ENCODE measurements around the gene ADGRG3. TPM values are rescaled to one million over a fixed set of nuclear protein-coding genes. Genes with fewer than 3 reads are reported as not detected.

The ADGRG3 gene
- total and polyA plus RNA-seq, 4 donors = 0.06 to 3.6 (median 0.26) TPM

GRCh38 chr16:57686577-57686976 is 18.5 kb downstream of the ADGRG3 start:
- 96% methylated on average over 4 of the region's 4 CpGs for WGBS (ENCODE audit: insufficient coverage)
- no peaks in the 10 kb centered on the region for H3K36me3 ChIP-seq (ENCODE audit: control insufficient read depth, insufficient read depth, low read length)
- H3K4me3 ChIP-seq (ENCODE audit: low read depth, low read length) = no peak overlapping the region
- H3K9me3 ChIP-seq (ENCODE audit: control insufficient read depth, insufficient read depth, low read length) = no peaks in the 10 kb centered on the region
- no peaks in the 10 kb centered on the region for H3K4me1 ChIP-seq (ENCODE audit: control insufficient read depth, insufficient read depth, low read length)
- H3K27me3 ChIP-seq (ENCODE audit: control insufficient read depth, insufficient read depth, low read length) = no peaks in the 10 kb centered on the region
- no peak for DNase-seq (ENCODE audit: low read depth in 4 of 6, low spot score in 6 of 6)
- H3K27ac ChIP-seq (ENCODE audit: low read depth, low read length) = no peak overlapping the region

- no peaks in the 10 kb centered on the region for H3K9me3 ChIP-seq (ENCODE audit: control insufficient read depth, insufficient read depth, low read length)
- H3K4me1 ChIP-seq (ENCODE audit: control insufficient read depth, insufficient read depth, low read length) = no peaks in the 10 kb centered on the region
- no peak overlapping the region for H3K27ac ChIP-seq (ENCODE audit: low read depth, low read length)
- no peaks in the 10 kb centered on the region for H3K27me3 ChIP-seq (ENCODE audit: control insufficient read depth, insufficient read depth, low read length)
- no peak overlapping the region for H3K4me3 ChIP-seq (ENCODE audit: low read depth, low read length)
- DNase-seq (ENCODE audit: low read depth in 4 of 6, low spot score in 6 of 6) = no peak
- WGBS (ENCODE audit: insufficient coverage) = no CpG with 5 or more reads among the region's 3 CpGs
- H3K36me3 ChIP-seq (ENCODE audit: control insufficient read depth, insufficient read depth, low read length) = no peaks in the 10 kb centered on the region
These were observed 19.3 kb downstream of the ADGRG3 start for GRCh38 chr16:57687363-57687929.

GRCh38 chr16:57688487-57688986 is 20.4 kb downstream of the ADGRG3 start:
- H3K27ac ChIP-seq (ENCODE audit: low read depth, low read length) = no peak overlapping the region
- H3K36me3 ChIP-seq (ENCODE audit: control insufficient read depth, insufficient read depth, low read length) = no peaks in the 10 kb centered on the region
- no peaks in the 10 kb centered on the region for H3K4me1 ChIP-seq (ENCODE audit: control insufficient read depth, insufficient read depth, low read length)
- DNase-seq (ENCODE audit: low read depth in 4 of 6, low spot score in 6 of 6) = no peak
- WGBS (ENCODE audit: insufficient coverage) = 90% methylated on average over 1 of the region's 4 CpGs
- H3K27me3 ChIP-seq (ENCODE audit: control insufficient read depth, insufficient read depth, low read length) = no peaks in the 10 kb centered on the region
- H3K9me3 ChIP-seq (ENCODE audit: control insufficient read depth, insufficient read depth, low read length) = no peaks in the 10 kb centered on the region
- H3K4me3 ChIP-seq (ENCODE audit: low read depth, low read length) = no peak overlapping the region

- no peak overlapping the region for H3K27ac ChIP-seq (ENCODE audit: low read depth, low read length)
- no peaks in the 10 kb centered on the region for H3K4me1 ChIP-seq (ENCODE audit: control insufficient read depth, insufficient read depth, low read length)
- no peak for DNase-seq (ENCODE audit: low read depth in 4 of 6, low spot score in 6 of 6)
- H3K9me3 ChIP-seq (ENCODE audit: control insufficient read depth, insufficient read depth, low read length) = no peaks in the 10 kb centered on the region
- H3K36me3 ChIP-seq (ENCODE audit: control insufficient read depth, insufficient read depth, low read length) = no peaks in the 10 kb centered on the region
- WGBS (ENCODE audit: insufficient coverage) = 42% methylated on average over 11 of the region's 15 CpGs
- no peak overlapping the region for H3K4me3 ChIP-seq (ENCODE audit: low read depth, low read length)
- no peaks in the 10 kb centered on the region for H3K27me3 ChIP-seq (ENCODE audit: control insufficient read depth, insufficient read depth, low read length)
These were observed 21.1 kb downstream of the ADGRG3 start for GRCh38 chr16:57688987-57689761.

- Histone ChIP-seq H3K36me3 (ENCODE audit: control insufficient read depth, insufficient read depth, low read length) (no peaks in the 10 kb centered on the region), H3K4me3 (ENCODE audit: low read depth, low read length) (no peak overlapping the region), H3K9me3 (ENCODE audit: control insufficient read depth, insufficient read depth, low read length) (no peaks in the 10 kb centered on the region), H3K27me3 (ENCODE audit: control insufficient read depth, insufficient read depth, low read length) (no peaks in the 10 kb centered on the region), H3K27ac (ENCODE audit: low read depth, low read length) (no peak overlapping the region), H3K4me1 (ENCODE audit: control insufficient read depth, insufficient read depth, low read length) (peaks cover 4% of the 10 kb centered on the region)
- WGBS (ENCODE audit: insufficient coverage) = 55% methylated on average over 6 of the region's 13 CpGs
- no peak for DNase-seq (ENCODE audit: low read depth in 4 of 6, low spot score in 6 of 6)
These were observed 21.9 kb downstream of the ADGRG3 start for GRCh38 chr16:57689762-57690558.

- 78% methylated on average over 4 of the region's 4 CpGs for WGBS (ENCODE audit: insufficient coverage)
- DNase-seq (ENCODE audit: low read depth in 4 of 6, low spot score in 6 of 6) = no peak
- H3K4me3 ChIP-seq (ENCODE audit: low read depth, low read length) = no peak overlapping the region
- H3K27me3 ChIP-seq (ENCODE audit: control insufficient read depth, insufficient read depth, low read length) = no peaks in the 10 kb centered on the region
- peaks cover 4% of the 10 kb centered on the region for H3K4me1 ChIP-seq (ENCODE audit: control insufficient read depth, insufficient read depth, low read length)
- H3K36me3 ChIP-seq (ENCODE audit: control insufficient read depth, insufficient read depth, low read length) = no peaks in the 10 kb centered on the region
- no peak overlapping the region for H3K27ac ChIP-seq (ENCODE audit: low read depth, low read length)
- H3K9me3 ChIP-seq (ENCODE audit: control insufficient read depth, insufficient read depth, low read length) = no peaks in the 10 kb centered on the region
These were observed 22.8 kb downstream of the ADGRG3 start for GRCh38 chr16:57690782-57691471.

- Histone ChIP-seq H3K4me1 (ENCODE audit: control insufficient read depth, insufficient read depth, low read length) (peaks cover 8% of the 10 kb centered on the region), H3K36me3 (ENCODE audit: control insufficient read depth, insufficient read depth, low read length) (no peaks in the 10 kb centered on the region), H3K9me3 (ENCODE audit: control insufficient read depth, insufficient read depth, low read length) (no peaks in the 10 kb centered on the region), H3K27me3 (ENCODE audit: control insufficient read depth, insufficient read depth, low read length) (no peaks in the 10 kb centered on the region), H3K4me3 (ENCODE audit: low read depth, low read length) (no peak overlapping the region), H3K27ac (ENCODE audit: low read depth, low read length) (no peak overlapping the region)
- no peak for DNase-seq (ENCODE audit: low read depth in 4 of 6, low spot score in 6 of 6)
- 71% methylated on average over 1 of the region's 2 CpGs for WGBS (ENCODE audit: insufficient coverage)
These were observed 24.5 kb downstream of the ADGRG3 start for GRCh38 chr16:57692636-57693035.

GRCh38 chr16:57693550-57693949 is 25.4 kb downstream of the ADGRG3 start:
- peak in 1 of 6 donors; percentile 70 for DNase-seq (ENCODE audit: low read depth in 4 of 6, low spot score in 6 of 6)
- Histone ChIP-seq H3K36me3 (ENCODE audit: control insufficient read depth, insufficient read depth, low read length) (no peaks in the 10 kb centered on the region), H3K27me3 (ENCODE audit: control insufficient read depth, insufficient read depth, low read length) (no peaks in the 10 kb centered on the region), H3K9me3 (ENCODE audit: control insufficient read depth, insufficient read depth, low read length) (no peaks in the 10 kb centered on the region), H3K27ac (ENCODE audit: low read depth, low read length) (no peak overlapping the region), H3K4me3 (ENCODE audit: low read depth, low read length) (no peak overlapping the region), H3K4me1 (ENCODE audit: control insufficient read depth, insufficient read depth, low read length) (peaks cover 8% of the 10 kb centered on the region)
- WGBS (ENCODE audit: insufficient coverage) = 54% methylated on average over 3 of the region's 4 CpGs

- no peak for DNase-seq (ENCODE audit: low read depth in 4 of 6, low spot score in 6 of 6)
- WGBS (ENCODE audit: insufficient coverage) = 81% methylated on average over 7 of the region's 10 CpGs
- H3K9me3 ChIP-seq (ENCODE audit: control insufficient read depth, insufficient read depth, low read length) = no peaks in the 10 kb centered on the region
- H3K4me1 ChIP-seq (ENCODE audit: control insufficient read depth, insufficient read depth, low read length) = peaks cover 8% of the 10 kb centered on the region
- H3K27ac ChIP-seq (ENCODE audit: low read depth, low read length) = no peak overlapping the region
- H3K36me3 ChIP-seq (ENCODE audit: control insufficient read depth, insufficient read depth, low read length) = no peaks in the 10 kb centered on the region
- H3K4me3 ChIP-seq (ENCODE audit: low read depth, low read length) = peak overlapping the region; percentile 42
- no peaks in the 10 kb centered on the region for H3K27me3 ChIP-seq (ENCODE audit: control insufficient read depth, insufficient read depth, low read length)
These were observed 26.2 kb downstream of the ADGRG3 start for GRCh38 chr16:57694231-57694724.

Data from spinal cord (tissue), 10 donors.